ENCODE results near the gene ANXA11.

DNA sequence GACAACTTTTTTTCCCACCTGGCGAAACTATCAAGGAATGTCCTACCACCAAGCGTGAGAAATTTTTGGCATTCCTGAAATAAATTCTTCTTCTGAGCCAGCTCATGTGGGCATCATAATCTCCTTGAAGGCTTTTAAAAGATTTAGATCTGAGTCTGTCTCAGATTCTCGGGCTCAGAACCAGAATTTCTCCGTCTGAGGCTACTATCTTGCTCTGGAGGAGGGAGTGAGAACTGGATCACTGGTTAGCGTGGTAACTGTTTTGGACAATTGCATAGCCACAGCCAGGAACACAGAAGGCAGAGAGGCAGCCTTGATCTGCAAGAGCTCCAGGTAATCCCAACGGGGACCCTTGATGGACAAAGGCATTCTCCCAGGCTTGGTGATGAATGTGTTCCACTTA, 73.8 kb downstream of the ANXA11 start:
- TF ChIP-seq, protein P1, sequence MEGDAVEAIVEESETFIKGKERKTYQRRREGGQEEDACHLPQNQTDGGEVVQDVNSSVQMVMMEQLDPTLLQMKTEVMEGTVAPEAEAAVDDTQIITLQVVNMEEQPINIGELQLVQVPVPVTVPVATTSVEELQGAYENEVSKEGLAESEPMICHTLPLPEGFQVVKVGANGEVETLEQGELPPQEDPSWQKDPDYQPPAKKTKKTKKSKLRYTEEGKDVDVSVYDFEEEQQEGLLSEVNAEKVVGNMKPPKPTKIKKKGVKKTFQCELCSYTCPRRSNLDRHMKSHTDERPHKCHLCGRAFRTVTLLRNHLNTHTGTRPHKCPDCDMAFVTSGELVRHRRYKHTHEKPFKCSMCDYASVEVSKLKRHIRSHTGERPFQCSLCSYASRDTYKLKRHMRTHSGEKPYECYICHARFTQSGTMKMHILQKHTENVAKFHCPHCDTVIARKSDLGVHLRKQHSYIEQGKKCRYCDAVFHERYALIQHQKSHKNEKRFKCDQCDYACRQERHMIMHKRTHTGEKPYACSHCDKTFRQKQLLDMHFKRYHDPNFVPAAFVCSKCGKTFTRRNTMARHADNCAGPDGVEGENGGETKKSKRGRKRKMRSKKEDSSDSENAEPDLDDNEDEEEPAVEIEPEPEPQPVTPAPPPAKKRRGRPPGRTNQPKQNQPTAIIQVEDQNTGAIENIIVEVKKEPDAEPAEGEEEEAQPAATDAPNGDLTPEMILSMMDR (conservative IDR thresholded peaks at IDR 0.05 in 1 of 2, IDR thresholded peaks at IDR 0.05 in 1 of 2; ENCODE audit: extremely low read depth in 1 of 2, insufficient read depth in 1 of 2, low read depth in 1 of 2, low read length in 2 of 2) = no peak
- TF ChIP-seq EZH2 (IDR thresholded peaks at IDR 0.05; ENCODE audit: borderline replicate concordance, low read length) = no peak

Measured in mammary epithelial cell (primary cell).